IMR-90 (cell line): ENCODE data around the gene REG3A. TPM values are rescaled to one million over a fixed set of nuclear protein-coding genes. Genes with fewer than 3 reads are reported as not detected.

Source experiments
- ATAC-seq: fragments of 200-7000 bp; cut with Tn5 transposase; 2 replicates; pipeline ENCODE4 v1.9.1; 2020; ENCODE audit warnings: low read depth, mild to moderate bottlenecking, moderate library complexity
- BruUV-seq: library from RNA; stranded (reverse); fragments of 400-500 nt; replicated peaks from 2 replicates; lab custom pipeline; 2021; lab: Mats Ljungman, UMichigan
- CTCF ChIA-PET: fragments of 300-600 bp; formaldehyde crosslinking; extraction: SDS; loops from one replicate; lab custom pipeline; 2021; ENCODE audit warnings: antibody characterized with exemption; lab: Yijun Ruan, JAX
- POLR2A ChIA-PET: fragments of 300-600 bp; sonication (Branson Sonifier 250); formaldehyde crosslinking; loops from one replicate; lab custom pipeline; 2022; ENCODE audit warnings: antibody characterized with exemption; ENCODE audit not compliant: unreplicated experiment; lab: Charles Lee
- DNase-seq: peaks from one replicate; pipeline ENCODE4 v3.0.0; 2013
- H2AFZ ChIP-seq: replicated peaks from 2 replicates; pipeline ENCODE3; 2013; ENCODE audit warnings: low read length, mild to moderate bottlenecking; ENCODE audit not compliant: poor library complexity
- H2AK5ac ChIP-seq: 2 replicates; pipeline ENCODE4 v1.6.1; 2013; ENCODE audit warnings: low read depth, low read length, inconsistent platforms
- H2AK9ac ChIP-seq: replicated peaks from 2 replicates; pipeline ENCODE3; 2013; ENCODE audit warnings: mild to moderate bottlenecking, low read depth, low read length, moderate library complexity; ENCODE audit not compliant: poor library complexity
- H2BK120ac ChIP-seq: 2 replicates; pipeline ENCODE4 v1.6.1; 2013; ENCODE audit warnings: low read depth, low read length, inconsistent platforms
- H2BK15ac ChIP-seq: 3 replicates; pipeline ENCODE4 v1.6.1; 2013; ENCODE audit warnings: low read depth, low read length, inconsistent platforms
- H2BK20ac ChIP-seq: 2 replicates; pipeline ENCODE4 v1.6.1; 2013; ENCODE audit warnings: low read depth, mild to moderate bottlenecking, inconsistent platforms, low read length, moderate library complexity
- H2BK5ac ChIP-seq: 2 replicates; pipeline ENCODE4 v1.6.1; 2013; ENCODE audit warnings: mild to moderate bottlenecking, low read depth, low read length, inconsistent platforms; ENCODE audit not compliant: poor library complexity, severe bottlenecking
- H3K14ac ChIP-seq: replicated peaks from 2 replicates; pipeline ENCODE4 v1.6.1; 2013; ENCODE audit warnings: low read depth, low read length, inconsistent platforms
- H3K18ac ChIP-seq: 2 replicates; pipeline ENCODE4 v1.6.1; 2013; ENCODE audit warnings: low read depth, low read length, control low read depth
- H3K23ac ChIP-seq: 2 replicates; pipeline ENCODE4 v1.6.1; 2013; ENCODE audit warnings: low read depth, low read length, inconsistent platforms
- H3K27ac ChIP-seq: 2 replicates; pipeline ENCODE4 v1.5.1; 2013; ENCODE audit warnings: mild to moderate bottlenecking, control low read depth, low read length; ENCODE audit not compliant: insufficient read depth
- H3K27me3 ChIP-seq: 2 replicates; pipeline ENCODE4 v1.6.1; 2013; ENCODE audit warnings: low read length; ENCODE audit not compliant: control insufficient read depth, insufficient read depth
- H3K36me3 ChIP-seq: 2 replicates; pipeline ENCODE4 v1.6.1; 2013; ENCODE audit warnings: low read length, mixed read lengths; ENCODE audit not compliant: control insufficient read depth, insufficient read depth
- H3K4ac ChIP-seq: 2 replicates; pipeline ENCODE4 v1.6.1; 2013; ENCODE audit warnings: low read depth, low read length, inconsistent platforms
- H3K4me1 ChIP-seq: 2 replicates; pipeline ENCODE4 v1.6.1; 2013; ENCODE audit warnings: low read length, mixed read lengths; ENCODE audit not compliant: control insufficient read depth, insufficient read depth
- H3K4me2 ChIP-seq: 2 replicates; pipeline ENCODE4 v1.6.1; 2013; ENCODE audit warnings: low read depth, mild to moderate bottlenecking, control low read depth, low read length, moderate library complexity
- H3K4me3 ChIP-seq: 2 replicates; pipeline ENCODE4 v1.5.1; 2013; ENCODE audit warnings: low read depth, mild to moderate bottlenecking, control low read depth, low read length, moderate library complexity; ENCODE audit not compliant: insufficient read depth
- H3K56ac ChIP-seq: 2 replicates; pipeline ENCODE4 v1.6.1; 2013; ENCODE audit warnings: low read length, inconsistent platforms; ENCODE audit not compliant: insufficient read depth; ENCODE audit errors: extremely low read depth
- H3K79me1 ChIP-seq, 2 experiments: 2 replicates each; pipeline ENCODE4 v1.6.1; 2013; ENCODE audit warnings: low read length in 2 of 2, inconsistent platforms in 1 of 2, low read depth in 1 of 2
- H3K9ac ChIP-seq: 2 replicates; pipeline ENCODE4 v1.6.1; 2013; ENCODE audit warnings: low read depth, low read length, control low read depth
- H3K9me1 ChIP-seq: 2 replicates; pipeline ENCODE4 v1.6.1; 2013; ENCODE audit warnings: low read length, inconsistent platforms; ENCODE audit not compliant: insufficient read depth
- H3K9me3 ChIP-seq: 2 replicates; pipeline ENCODE4 v1.6.1; 2013; ENCODE audit warnings: low read length; ENCODE audit not compliant: control insufficient read depth, insufficient read depth
- H4K20me1 ChIP-seq: 2 replicates; pipeline ENCODE4 v1.6.1; 2013; ENCODE audit warnings: low read length, inconsistent platforms; ENCODE audit not compliant: insufficient read depth
- H4K5ac ChIP-seq: 2 replicates; pipeline ENCODE4 v1.6.1; 2013; ENCODE audit warnings: mild to moderate bottlenecking, low read depth, low read length, control low read depth
- H4K8ac ChIP-seq, 2 experiments: 2 replicates each; pipeline ENCODE4 v1.6.1; 2013; ENCODE audit warnings: low read depth in 2 of 2, low read length in 2 of 2, control low read depth in 1 of 2, inconsistent platforms in 1 of 2
- H4K91ac ChIP-seq: 2 replicates; pipeline ENCODE4 v1.6.1; 2013; ENCODE audit warnings: low read depth, low read length, inconsistent platforms; ENCODE audit not compliant: insufficient read depth
- CEBPB ChIP-seq: IDR thresholded peaks from 2 replicates; pipeline ENCODE4 v1.6.1; 2012; ENCODE audit warnings: low read depth, low read length, improper control_type of control experiment
- CHD1 ChIP-seq: IDR thresholded peaks from 2 replicates; pipeline ENCODE4 v1.6.1; 2012; ENCODE audit warnings: low read depth, low read length, improper control_type of control experiment
- ELK1 ChIP-seq: fragments of 150-350 bp; IDR thresholded peaks from 2 replicates; pipeline ENCODE4 v1.6.1; 2016; ENCODE audit warnings: low read depth, mild to moderate bottlenecking, low read length, moderate library complexity, borderline replicate concordance
- MAFK ChIP-seq: IDR thresholded peaks from 2 replicates; pipeline ENCODE4 v1.6.1; 2012; ENCODE audit warnings: low read depth, low read length, improper control_type of control experiment
- MAZ ChIP-seq: IDR thresholded peaks from 2 replicates; pipeline ENCODE4 v1.6.1; 2012; ENCODE audit warnings: low read depth, mild to moderate bottlenecking, low read length, improper control_type of control experiment, moderate library complexity, borderline replicate concordance
- MXI1 ChIP-seq: IDR thresholded peaks from 2 replicates; pipeline ENCODE4 v1.6.1; 2012; ENCODE audit warnings: low read depth, mild to moderate bottlenecking, low read length, moderate library complexity, borderline replicate concordance
- RAD21 ChIP-seq: IDR thresholded peaks from 2 replicates; pipeline ENCODE4 v1.6.1; 2012; ENCODE audit warnings: low read length, improper control_type of control experiment
- RCOR1 ChIP-seq: IDR thresholded peaks from 2 replicates; pipeline ENCODE4 v1.6.1; 2012; ENCODE audit warnings: mild to moderate bottlenecking, low read length, improper control_type of control experiment; ENCODE audit not compliant: insufficient replicate concordance
- RFX5 ChIP-seq: IDR thresholded peaks from 2 replicates; pipeline ENCODE4 v1.8.0; 2012; ENCODE audit warnings: low read depth, mild to moderate bottlenecking, low read length, moderate library complexity
- WGBS, 2 experiments: methylation state at CpG; one replicate each; pipeline versions ENCODE4 v1.1.5 to v1.1.7; 2013; ENCODE audit warnings: missing lambda C conversion rate in 2 of 2; ENCODE audit not compliant: insufficient read length in 1 of 2; ENCODE audit errors: extremely low coverage in 2 of 2; 5-methylcytosine and 5-hydroxymethylcytosine counted together
- dilution Hi-C: fragments of 300-500 bp; cut with HindIII; formaldehyde crosslinking; loops from one replicate; pipeline ENCODE4 v1.14.3; 2018; ENCODE audit warnings: low sequenced_read_pairs; ENCODE audit not compliant: unreplicated experiment
- in situ Hi-C: fragments of 300-500 bp; cut with MboI; formaldehyde crosslinking; loops from 3 replicates; pipeline ENCODE4 v1.14.3; 2019; ENCODE audit warnings: low sequenced_read_pairs, inconsistent platforms, mixed read lengths
- intact Hi-C: fragments of 100-400 bp; cut with micrococcal nuclease; formaldehyde crosslinking; loops from 2 replicates; pipeline ENCODE4 v1.10.0; 2022
- polyA plus RNA-seq, 3 experiments: library from polyadenylated mRNA; depleted of rRNA; stranded (reverse); fragments of >200 nt; gene quantifications; 2 replicates each; pipeline ENCODE4 v1.2.3, GENCODE V29; 2012; ENCODE audit warnings: low replicate concordance in 1 of 3
- total RNA-seq: library from RNA; depleted of rRNA; stranded (reverse); fragments of >200 nt; gene quantifications from 2 replicates; pipeline ENCODE4 v1.2.3, GENCODE V29; 2012
- TF ChIP-seq, protein P1 (sequence below): fragments of 150-350 bp; IDR thresholded peaks from 2 replicates; pipeline ENCODE4 v1.6.1; 2017; ENCODE audit warnings: mild to moderate bottlenecking, antibody characterized with exemption, low read length, low read depth
- TF ChIP-seq, protein P2 (sequence below): conservative IDR thresholded peaks from 2 replicates; pipeline ENCODE4 v1.5.1; 2012; ENCODE audit warnings: mild to moderate bottlenecking, low read depth, low read length, improper control_type of control experiment

The REG3A gene
- total and polyA plus RNA-seq, 2 of the 4 experiments (the other 2 are of a cell fraction): not detected

GRCh38 chr2:79179036-79179435 is 19.5 kb upstream of the REG3A start:
- POLR2A ChIA-PET: no interaction called here

More at GRCh38 chr2:79179036-79179435, 19.5 kb upstream of the REG3A start:
- H2BK5ac ChIP-seq: no peak overlapping the region
- no peak overlapping the region for H2AK9ac ChIP-seq
- H4K5ac ChIP-seq: no peak overlapping the region
- H3K9ac ChIP-seq: no peak overlapping the region
- H3K27me3 ChIP-seq: no peaks in the 10 kb centered on the region
- H2AK5ac ChIP-seq: no peak overlapping the region
- H3K79me1 ChIP-seq: no peaks in the 10 kb centered on the region
- WGBS, 2 experiments: 43% methylated on average over 1 of the region's 4 CpGs; no CpG with 5 or more reads in 1 of the 2 experiments
- H4K8ac ChIP-seq: no peak overlapping the region
- no peaks in the 10 kb centered on the region for H4K20me1 ChIP-seq
- no peaks in the 10 kb centered on the region for H3K36me3 ChIP-seq
- H3K4ac ChIP-seq: no peak overlapping the region
- no peak overlapping the region for H2BK120ac ChIP-seq
- no peak overlapping the region for H3K14ac ChIP-seq
- no peak overlapping the region for H2AFZ ChIP-seq
- H3K4me1 ChIP-seq: no peaks in the 10 kb centered on the region
- H3K18ac ChIP-seq: no peak overlapping the region
- TF ChIP-seq, protein P1, sequence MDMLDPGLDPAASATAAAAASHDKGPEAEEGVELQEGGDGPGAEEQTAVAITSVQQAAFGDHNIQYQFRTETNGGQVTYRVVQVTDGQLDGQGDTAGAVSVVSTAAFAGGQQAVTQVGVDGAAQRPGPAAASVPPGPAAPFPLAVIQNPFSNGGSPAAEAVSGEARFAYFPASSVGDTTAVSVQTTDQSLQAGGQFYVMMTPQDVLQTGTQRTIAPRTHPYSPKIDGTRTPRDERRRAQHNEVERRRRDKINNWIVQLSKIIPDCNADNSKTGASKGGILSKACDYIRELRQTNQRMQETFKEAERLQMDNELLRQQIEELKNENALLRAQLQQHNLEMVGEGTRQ: no peak
- TF ChIP-seq CEBPB (no peak), MAFK (no peak), MAZ (no peak), RAD21 (no peak), MXI1 (no peak), ELK1 (no peak), RCOR1 (no peak), RFX5 (no peak), CHD1 (no peak)
- TF ChIP-seq, protein P2, sequence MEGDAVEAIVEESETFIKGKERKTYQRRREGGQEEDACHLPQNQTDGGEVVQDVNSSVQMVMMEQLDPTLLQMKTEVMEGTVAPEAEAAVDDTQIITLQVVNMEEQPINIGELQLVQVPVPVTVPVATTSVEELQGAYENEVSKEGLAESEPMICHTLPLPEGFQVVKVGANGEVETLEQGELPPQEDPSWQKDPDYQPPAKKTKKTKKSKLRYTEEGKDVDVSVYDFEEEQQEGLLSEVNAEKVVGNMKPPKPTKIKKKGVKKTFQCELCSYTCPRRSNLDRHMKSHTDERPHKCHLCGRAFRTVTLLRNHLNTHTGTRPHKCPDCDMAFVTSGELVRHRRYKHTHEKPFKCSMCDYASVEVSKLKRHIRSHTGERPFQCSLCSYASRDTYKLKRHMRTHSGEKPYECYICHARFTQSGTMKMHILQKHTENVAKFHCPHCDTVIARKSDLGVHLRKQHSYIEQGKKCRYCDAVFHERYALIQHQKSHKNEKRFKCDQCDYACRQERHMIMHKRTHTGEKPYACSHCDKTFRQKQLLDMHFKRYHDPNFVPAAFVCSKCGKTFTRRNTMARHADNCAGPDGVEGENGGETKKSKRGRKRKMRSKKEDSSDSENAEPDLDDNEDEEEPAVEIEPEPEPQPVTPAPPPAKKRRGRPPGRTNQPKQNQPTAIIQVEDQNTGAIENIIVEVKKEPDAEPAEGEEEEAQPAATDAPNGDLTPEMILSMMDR: no peak
- H3K23ac ChIP-seq: no peak overlapping the region
- DNase-seq: no peak
- dilution Hi-C loops: no loop called here
- H3K56ac ChIP-seq: no peak overlapping the region
- in situ Hi-C loops: no loop called here
- peaks cover 5% of the 10 kb centered on the region for H3K9me3 ChIP-seq
- CTCF ChIA-PET: no interaction called here
- ATAC-seq: no peak
- H2BK15ac ChIP-seq: no peak overlapping the region
- H3K4me3 ChIP-seq: no peak overlapping the region
- BruUV-seq: no TSS peak
- H2BK20ac ChIP-seq: no peak overlapping the region
- H3K9me1 ChIP-seq: no peaks in the 10 kb centered on the region
- intact Hi-C loops: no loop called here
- H3K27ac ChIP-seq: no peak overlapping the region
- no peak overlapping the region for H4K91ac ChIP-seq
- no peak overlapping the region for H3K4me2 ChIP-seq
